Muscle of arm (tissue), 12 donors: Measurements from ENCODE around the gene ARHGAP42. TPM values are rescaled to one million over a fixed set of nuclear protein-coding genes. Genes with fewer than 3 reads are reported as not detected.

Source experiments
- DNase-seq: peaks from one replicate; pipeline ENCODE4 v3.0.0-alpha.2; 2013
- polyA plus RNA-seq, 12 donors: library from polyadenylated mRNA; unstranded; fragments of 120-200 nt; gene quantifications; one replicate each; pipeline ENCODE4 v1.2.1, GENCODE V29; 2013; ENCODE audit not compliant: insufficient read length in 12 of 12

The ARHGAP42 gene
- polyA plus RNA-seq, 12 donors = 12.7 to 37.3 (median 30.1) TPM; not detected in 1

GRCh38 chr11:100830978-100831732 lies 144.1 kb downstream of the ARHGAP42 start:
- peak; percentile 71 for DNase-seq

- no peak for DNase-seq
Measured at GRCh38 chr11:100831929-100832494, 144.9 kb downstream of the ARHGAP42 start.

GRCh38 chr11:100832829-100833228 lies 145.7 kb downstream of the ARHGAP42 start:
- no peak for DNase-seq

GRCh38 chr11:100833276-100833675 lies 146.2 kb downstream of the ARHGAP42 start:
- DNase-seq = no peak

GRCh38 chr11:100835854-100836253 lies 148.8 kb downstream of the ARHGAP42 start:
- no peak for DNase-seq

- no peak for DNase-seq
Measured at GRCh38 chr11:100837311-100837710, 150.2 kb downstream of the ARHGAP42 start.

- DNase-seq = no peak
Measured at GRCh38 chr11:100841711-100842407, 154.8 kb downstream of the ARHGAP42 start.

GRCh38 chr11:100847696-100848216 lies 160.7 kb downstream of the ARHGAP42 start:
- no peak for DNase-seq

GRCh38 chr11:100849009-100849900 lies 162.2 kb downstream of the ARHGAP42 start:
- peak; percentile 79 for DNase-seq

GRCh38 chr11:100849901-100850235 lies 162.8 kb downstream of the ARHGAP42 start:
- DNase-seq = no peak

- DNase-seq = no peak
Measured at GRCh38 chr11:100851147-100851546, 164.1 kb downstream of the ARHGAP42 start.

- DNase-seq = no peak
Measured at GRCh38 chr11:100851584-100852152, 164.6 kb downstream of the ARHGAP42 start.

- DNase-seq = peak; percentile 45
Measured at GRCh38 chr11:100855466-100856067, 168.5 kb downstream of the ARHGAP42 start.

GRCh38 chr11:100857236-100858005 lies 170.3 kb downstream of the ARHGAP42 start:
- no peak for DNase-seq

- DNase-seq = no peak
Measured at GRCh38 chr11:100860318-100861155, 173.4 kb downstream of the ARHGAP42 start.

- DNase-seq = no peak
Measured at GRCh38 chr11:100861212-100861611, 174.1 kb downstream of the ARHGAP42 start.

- peak; percentile 45 for DNase-seq
Measured at GRCh38 chr11:100863080-100863581, 176.0 kb downstream of the ARHGAP42 start.

GRCh38 chr11:100865443-100866065 lies 178.5 kb downstream of the ARHGAP42 start:
- no peak for DNase-seq
